ENCODE results near the gene PRAC1. TPM values are rescaled to one million over a fixed set of nuclear protein-coding genes. Genes with fewer than 3 reads are reported as not detected.

Gene PRAC1
- total RNA-seq, 2 experiments from 2014 or later: not detected

GRCh38 chr17:48724251-48725003 lies 2.1 kb upstream of the PRAC1 start:
- Mint-ChIP-seq H3K27ac (no peak overlapping the region), H3K9me3 (ENCODE audit: insufficient read depth) (no peaks in the 10 kb centered on the region), H3K4me1 (ENCODE audit: low read depth) (peaks cover 42% of the 10 kb centered on the region), H3K36me3 (ENCODE audit: low read depth) (no peaks in the 10 kb centered on the region), H3K27me3 (ENCODE audit: low read depth) (peaks cover 94% of the 10 kb centered on the region), H3K4me3 (peak overlapping the region; percentile 45)
- DNase-seq (peak; percentile 88), ATAC-seq (peak; percentile 80)
- CTCF ChIA-PET: interaction anchor here (0.7 to 4.8 kb wide), 59 partner anchors 9 to 308 kb away, joined by 3 to 67 read pairs (median 4); partner anchors contain the start of genes ATP5MC1 and HOXB9
- POLR2A ChIA-PET: interaction anchor here (0.6 to 0.7 kb wide), 3 partner anchors 16 to 146 kb away, joined by 3 to 4 read pairs (median 3); no protein-coding TSS in a partner anchor

- peak overlapping the region; percentile 43 for H3K4me3 Mint-ChIP-seq
- ChIA-PET POLR2A (interaction anchor here (0.6 kb wide), 1 partner anchor 26 kb away, joined by 4 read pairs; no protein-coding TSS in a partner anchor), CTCF (interaction anchor here (0.7 to 4.8 kb wide), 48 partner anchors 8 to 309 kb away, joined by 3 to 67 read pairs (median 6); partner anchors contain the start of genes ATP5MC1 and HOXB9)
- peaks cover 92% of the 10 kb centered on the region for H3K27me3 Mint-ChIP-seq (ENCODE audit: low read depth)
- H3K36me3 Mint-ChIP-seq (ENCODE audit: low read depth): no peaks in the 10 kb centered on the region
- H3K9me3 Mint-ChIP-seq (ENCODE audit: insufficient read depth): no peaks in the 10 kb centered on the region
- ATAC-seq: no peak
- H3K4me1 Mint-ChIP-seq (ENCODE audit: low read depth): peaks cover 44% of the 10 kb centered on the region
- H3K27ac Mint-ChIP-seq: no peak overlapping the region
- DNase-seq: peak; percentile 45
These were observed 1.3 kb upstream of the PRAC1 start for GRCh38 chr17:48723423-48724250.

DNA sequence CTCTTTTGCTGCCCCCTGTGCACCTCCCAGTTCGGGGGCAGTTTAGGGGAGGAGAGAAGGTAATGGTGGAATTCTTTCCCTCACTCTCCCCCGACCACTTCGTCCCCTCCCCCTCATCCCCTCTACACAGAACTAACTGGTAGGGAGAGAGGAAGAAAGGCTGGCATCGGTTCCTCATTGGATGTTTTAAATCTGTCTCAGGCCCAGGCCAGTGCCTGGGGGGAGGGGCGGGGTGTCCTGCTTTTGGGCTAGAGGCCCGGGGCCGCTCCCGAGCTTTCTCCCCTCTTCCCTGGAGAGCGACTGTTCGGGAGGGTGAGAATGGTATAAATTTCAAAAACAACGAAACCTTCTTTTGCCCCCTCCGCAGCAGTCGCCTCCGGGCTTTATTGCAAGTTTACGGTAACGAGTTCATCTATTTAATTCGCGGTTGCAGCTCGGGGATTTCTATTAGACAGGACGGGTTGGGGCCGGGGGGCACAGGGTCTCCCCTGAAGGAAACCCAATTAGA lies 651 bp upstream of the PRAC1 start, which contains the start of gene PRAC2:
TSS of gene PRAC2 (plus strand) at position 271 of the 508 bp plus-strand sequence. CDS start 1,226 bp downstream, outside the sequence.
- Mint-ChIP-seq H3K9me3 (ENCODE audit: insufficient read depth) (no peaks in the 10 kb centered on the region), H3K36me3 (ENCODE audit: low read depth) (peaks cover 4% of the 10 kb centered on the region), H3K27ac (no peak within 1 kb of the TSS), H3K4me1 (ENCODE audit: low read depth) (peaks cover 43% of the 10 kb centered on the region), H3K27me3 (ENCODE audit: low read depth) (peaks cover 92% of the 10 kb centered on the region), H3K4me3 (peak within 1 kb of the TSS; percentile 43)
- ATAC-seq: no peak
- DNase-seq: no peak
- ChIA-PET POLR2A (no interaction called here), CTCF (interaction anchor here (0.9 to 4.8 kb wide), 24 partner anchors 8 to 309 kb away, joined by 3 to 67 read pairs (median 8); partner anchors contain the start of genes ATP5MC1 and HOXB9)

- no peak overlapping the region for H3K27ac Mint-ChIP-seq
- no peak for DNase-seq
- H3K27me3 Mint-ChIP-seq (ENCODE audit: low read depth): peaks cover 81% of the 10 kb centered on the region
- no peak for ATAC-seq
- no peak overlapping the region for H3K4me3 Mint-ChIP-seq
- ChIA-PET CTCF (interaction anchor here (1.0 to 1.7 kb wide), 6 partner anchors 11 to 315 kb away, joined by 3 to 5 read pairs (median 4); no protein-coding TSS in a partner anchor), POLR2A (interaction anchor here (0.6 kb wide), 2 partner anchors 14 to 100 kb away, joined by 3 read pairs; no protein-coding TSS in a partner anchor)
- no peaks in the 10 kb centered on the region for H3K9me3 Mint-ChIP-seq (ENCODE audit: insufficient read depth)
- peaks cover 4% of the 10 kb centered on the region for H3K36me3 Mint-ChIP-seq (ENCODE audit: low read depth)
- H3K4me1 Mint-ChIP-seq (ENCODE audit: low read depth): peaks cover 44% of the 10 kb centered on the region
These were observed 1.3 kb downstream of the PRAC1 start for GRCh38 chr17:48721009-48721402.

- POLR2A ChIA-PET: interaction anchor here (0.6 kb wide), 1 partner anchor 15 kb away, joined by 3 read pairs; no protein-coding TSS in a partner anchor
- H3K36me3 Mint-ChIP-seq (ENCODE audit: low read depth): peaks cover 4% of the 10 kb centered on the region
- peaks cover 40% of the 10 kb centered on the region for H3K4me1 Mint-ChIP-seq (ENCODE audit: low read depth)
- CTCF ChIA-PET: interaction anchor here (1.0 to 1.9 kb wide), 9 partner anchors 11 to 316 kb away, joined by 3 to 8 read pairs (median 4); no protein-coding TSS in a partner anchor
- no peak for DNase-seq
- no peaks in the 10 kb centered on the region for H3K9me3 Mint-ChIP-seq (ENCODE audit: insufficient read depth)
- peaks cover 80% of the 10 kb centered on the region for H3K27me3 Mint-ChIP-seq (ENCODE audit: low read depth)
- H3K4me3 Mint-ChIP-seq: no peak overlapping the region
- H3K27ac Mint-ChIP-seq: peak overlapping the region; percentile 31
- no peak for ATAC-seq
These were observed 1.9 kb downstream of the PRAC1 start for GRCh38 chr17:48720266-48721008.

DNA sequence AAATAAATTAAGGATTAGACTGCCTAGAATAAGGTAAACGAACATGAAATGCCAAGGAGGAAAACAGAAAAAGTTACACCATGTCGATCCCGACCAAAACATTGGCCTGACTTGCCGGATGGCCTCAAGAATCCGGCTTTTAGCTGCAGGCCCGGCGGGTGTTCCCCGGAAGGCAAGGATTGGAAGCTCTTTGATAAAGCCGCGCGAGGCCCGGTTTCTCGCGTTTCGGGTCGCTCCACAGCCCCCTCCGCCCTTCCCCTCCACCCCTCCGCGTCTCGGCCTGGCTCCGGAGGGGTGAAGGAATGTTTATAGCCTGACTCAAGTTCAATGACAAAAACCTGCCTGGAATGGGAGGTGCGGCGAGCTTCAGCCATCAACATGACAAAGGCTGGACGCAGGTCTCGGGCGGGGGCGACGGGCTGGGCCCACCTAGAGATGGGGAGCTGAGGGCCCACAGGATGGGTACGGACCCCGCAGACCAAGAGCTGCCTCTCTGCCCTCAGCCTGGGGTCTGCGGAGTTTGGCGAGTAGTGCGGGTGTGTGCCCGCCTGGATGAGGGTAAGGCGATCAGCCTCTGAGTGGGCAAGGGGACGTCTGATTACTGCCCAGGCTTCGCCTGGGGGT lies 2.6 kb downstream of the PRAC1 start:
- Mint-ChIP-seq H3K4me1 (ENCODE audit: low read depth) (peaks cover 33% of the 10 kb centered on the region), H3K9me3 (ENCODE audit: insufficient read depth) (no peaks in the 10 kb centered on the region), H3K36me3 (ENCODE audit: low read depth) (peaks cover 4% of the 10 kb centered on the region), H3K4me3 (peak overlapping the region; percentile 38), H3K27ac (no peak overlapping the region), H3K27me3 (ENCODE audit: low read depth) (peaks cover 74% of the 10 kb centered on the region)
- ChIA-PET POLR2A (no interaction called here), CTCF (interaction anchor here (1.2 to 1.9 kb wide), 4 partner anchors 41 to 316 kb away, joined by 3 to 8 read pairs (median 6); no protein-coding TSS in a partner anchor)
- no peak for DNase-seq
- no peak for ATAC-seq

GRCh38 chr17:48718761-48719641 lies 3.3 kb downstream of the PRAC1 start:
- no peaks in the 10 kb centered on the region for H3K9me3 Mint-ChIP-seq (ENCODE audit: insufficient read depth)
- peaks cover 4% of the 10 kb centered on the region for H3K36me3 Mint-ChIP-seq (ENCODE audit: low read depth)
- ChIA-PET CTCF (interaction anchor here (1.2 to 1.9 kb wide), 5 partner anchors 30 to 160 kb away, joined by 3 to 8 read pairs (median 4); no protein-coding TSS in a partner anchor), POLR2A (no interaction called here)
- no peak for ATAC-seq
- DNase-seq: no peak
- peak overlapping the region; percentile 52 for H3K27ac Mint-ChIP-seq
- H3K4me1 Mint-ChIP-seq (ENCODE audit: low read depth): peaks cover 26% of the 10 kb centered on the region
- peak overlapping the region; percentile 38 for H3K4me3 Mint-ChIP-seq
- H3K27me3 Mint-ChIP-seq (ENCODE audit: low read depth): peaks cover 70% of the 10 kb centered on the region

GRCh38 chr17:48718227-48718760 lies 4.0 kb downstream of the PRAC1 start:
- Mint-ChIP-seq H3K4me1 (ENCODE audit: low read depth) (peaks cover 20% of the 10 kb centered on the region), H3K36me3 (ENCODE audit: low read depth) (peaks cover 4% of the 10 kb centered on the region), H3K4me3 (peak overlapping the region; percentile 1), H3K9me3 (ENCODE audit: insufficient read depth) (no peaks in the 10 kb centered on the region), H3K27ac (peak overlapping the region; percentile 20), H3K27me3 (ENCODE audit: low read depth) (peaks cover 63% of the 10 kb centered on the region)
- ChIA-PET CTCF (interaction anchor here (1.0 to 2.7 kb wide), 6 partner anchors 9 to 161 kb away, joined by 3 to 16 read pairs (median 4); no protein-coding TSS in a partner anchor), POLR2A (no interaction called here)
- ATAC-seq: no peak
- DNase-seq: no peak

DNA sequence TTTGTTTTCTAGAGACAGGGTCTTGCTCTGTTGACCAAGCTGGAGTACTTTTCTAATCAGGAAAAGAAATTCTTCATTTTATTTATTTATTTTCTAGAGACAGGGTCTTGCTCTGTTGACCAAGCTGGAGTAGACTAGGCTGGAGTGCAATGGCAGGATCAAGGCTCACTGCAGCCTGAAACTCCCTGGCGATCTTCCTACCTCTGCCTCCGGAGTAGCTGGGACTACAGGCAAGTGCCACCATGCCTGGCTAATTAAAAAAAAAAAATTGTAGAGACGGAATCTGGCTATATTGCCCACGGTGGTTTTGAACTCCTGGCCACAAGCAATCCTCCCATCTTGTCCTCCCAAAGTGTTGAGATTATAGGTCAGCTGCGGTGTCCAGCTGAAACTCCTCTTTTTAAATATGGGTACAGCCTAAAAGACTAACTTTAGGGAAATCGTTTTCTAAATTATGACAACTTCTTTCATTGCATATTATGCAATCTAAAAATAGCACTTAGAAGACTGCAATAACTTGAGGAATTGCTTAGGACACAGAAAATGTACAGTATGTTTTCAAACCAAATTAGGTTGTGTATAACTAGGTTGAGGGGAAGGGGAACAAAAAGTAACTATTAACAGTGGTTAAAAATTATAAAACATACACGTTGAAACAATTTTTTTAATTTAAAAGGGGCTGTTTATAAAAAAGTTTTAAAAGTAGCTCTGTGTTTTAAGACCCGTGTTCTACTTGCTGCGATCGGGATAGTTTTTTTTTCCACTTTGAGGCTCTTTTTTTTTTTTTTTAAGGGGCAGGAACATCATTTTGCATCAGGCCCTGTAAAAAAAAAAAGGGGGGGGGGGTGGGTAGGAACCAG lies 4.7 kb downstream of the PRAC1 start:
- Mint-ChIP-seq H3K4me3 (no peak overlapping the region), H3K27me3 (ENCODE audit: low read depth) (peaks cover 58% of the 10 kb centered on the region), H3K9me3 (ENCODE audit: insufficient read depth) (no peaks in the 10 kb centered on the region), H3K36me3 (ENCODE audit: low read depth) (peaks cover 4% of the 10 kb centered on the region), H3K27ac (no peak overlapping the region), H3K4me1 (ENCODE audit: low read depth) (peaks cover 16% of the 10 kb centered on the region)
- ChIA-PET POLR2A (no interaction called here), CTCF (interaction anchor here (0.6 to 2.7 kb wide), 8 partner anchors 10 to 161 kb away, joined by 3 to 16 read pairs (median 4); no protein-coding TSS in a partner anchor)
- DNase-seq (no peak), ATAC-seq (no peak)
